Peyer's patch (tissue), 4 donors: ENCODE results near the gene TRIO. TPM values are rescaled to one million over a fixed set of nuclear protein-coding genes. Genes with fewer than 3 reads are reported as not detected.

Experiments
- DNase-seq, 3 donors: peaks; one replicate each; pipeline ENCODE4 v3.0.0-alpha.2; 2017 to 2019
- H3K27ac ChIP-seq, 4 donors: fragments of 200-600 bp; sonication (generic); one replicate each; pipeline ENCODE4 v1.5.1; 2016 to 2019
- H3K27me3 ChIP-seq, 2 donors: fragments of 200-600 bp; sonication (generic); one replicate each; pipeline ENCODE4 v1.5.1; 2019
- H3K36me3 ChIP-seq, 3 donors: fragments of 200-600 bp; sonication (generic); one replicate each; pipeline ENCODE4 v1.5.1; 2016 to 2019
- H3K4me1 ChIP-seq, 4 donors: fragments of 200-600 bp; sonication (generic); one replicate each; pipeline ENCODE4 v1.5.1; 2016 to 2019
- H3K4me3 ChIP-seq, 4 donors: fragments of 200-600 bp; sonication (generic); 1 replicate in 3 of 4; 2 replicates in 1 of 4; pipeline ENCODE4 v1.5.1; 2016 to 2019; ENCODE audit warnings: mild to moderate bottlenecking in 1 of 4
- H3K9me3 ChIP-seq, 4 donors: fragments of 200-600 bp; sonication (generic); one replicate each; pipeline ENCODE4 v1.5.1; 2016 to 2019; ENCODE audit warnings: mild to moderate bottlenecking in 1 of 4
- CTCF ChIP-seq, 6 experiments: fragments of 450-650 bp in 4 of 6; fragments of 200-600 bp in 2 of 6; sonication (generic) in 1 of 6; IDR thresholded peaks; one replicate each; pipeline ENCODE4 v1.5.1; 2017 to 2019; ENCODE audit warnings: antibody characterized with exemption in 6 of 6, mild to moderate bottlenecking in 3 of 6, moderate library complexity in 1 of 6
- POLR2A ChIP-seq, 2 donors: fragments of 450-650 bp; IDR thresholded peaks; one replicate each; pipeline ENCODE4 v1.5.1; 2017; ENCODE audit warnings: antibody characterized with exemption in 2 of 2, mild to moderate bottlenecking in 2 of 2, moderate library complexity in 2 of 2
- total RNA-seq, 4 donors: library from RNA; depleted of rRNA; stranded (reverse); fragments of >200 nt; gene quantifications; one replicate each; pipeline ENCODE4 v1.1.0, GENCODE V29; 2016

TRIO gene
- total RNA-seq, 4 donors from 2014 or later: 171 to 456 (median 340) TPM

DNA sequence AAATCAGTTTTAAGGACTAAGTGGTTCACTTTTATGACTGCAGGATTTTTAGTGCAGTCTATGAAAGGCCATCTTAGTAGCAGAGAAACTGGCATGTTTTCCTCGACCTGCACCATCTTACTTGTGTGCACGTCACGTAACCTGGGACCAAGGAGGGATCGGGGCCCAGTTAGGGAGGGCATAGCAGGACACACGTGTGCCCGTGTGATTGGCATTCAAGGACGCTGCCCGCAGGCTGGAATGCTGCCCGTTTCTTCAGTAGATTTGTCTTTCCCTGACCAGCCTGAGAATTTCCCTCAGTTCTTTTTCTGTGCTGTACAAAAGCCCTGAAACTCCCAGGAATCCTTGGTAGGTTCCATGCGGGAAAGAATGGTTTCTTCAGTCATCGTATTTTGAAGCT, 196.3 kb downstream of the TRIO start:
- Histone ChIP-seq H3K36me3 (peaks cover 0 to 59% (median 0%) of the 10 kb centered on the region in 3 donors), H3K27me3 (no peaks in the 10 kb centered on the region), H3K9me3 (no peaks in the 10 kb centered on the region)

GRCh38 chr5:14341571-14342230, 198.6 kb downstream of the TRIO start:
- Histone ChIP-seq H3K27me3 (no peaks in the 10 kb centered on the region), H3K4me3 (no peak overlapping the region), H3K9me3 (no peaks in the 10 kb centered on the region), H3K27ac (no peak overlapping the region), H3K4me1 (peaks cover 0 to 10% (median 8%) of the 10 kb centered on the region in 4 donors), H3K36me3 (peaks cover 0 to 38% (median 0%) of the 10 kb centered on the region in 3 donors)
- no peak for DNase-seq
- TF ChIP-seq POLR2A (IDR thresholded peaks at IDR 0.05): no peak
- TF ChIP-seq CTCF (IDR thresholded peaks at IDR 0.05): no peak

More for the DNA sequence above, 196.3 kb downstream of the TRIO start:
- no peak for DNase-seq
- TF ChIP-seq CTCF (IDR thresholded peaks at IDR 0.05): no peak
- TF ChIP-seq POLR2A (IDR thresholded peaks at IDR 0.05): no peak
- H3K27ac ChIP-seq: no peak overlapping the region
- peaks cover 0 to 10% (median 8%) of the 10 kb centered on the region in 4 donors for H3K4me1 ChIP-seq
- H3K4me3 ChIP-seq: no peak overlapping the region

DNA sequence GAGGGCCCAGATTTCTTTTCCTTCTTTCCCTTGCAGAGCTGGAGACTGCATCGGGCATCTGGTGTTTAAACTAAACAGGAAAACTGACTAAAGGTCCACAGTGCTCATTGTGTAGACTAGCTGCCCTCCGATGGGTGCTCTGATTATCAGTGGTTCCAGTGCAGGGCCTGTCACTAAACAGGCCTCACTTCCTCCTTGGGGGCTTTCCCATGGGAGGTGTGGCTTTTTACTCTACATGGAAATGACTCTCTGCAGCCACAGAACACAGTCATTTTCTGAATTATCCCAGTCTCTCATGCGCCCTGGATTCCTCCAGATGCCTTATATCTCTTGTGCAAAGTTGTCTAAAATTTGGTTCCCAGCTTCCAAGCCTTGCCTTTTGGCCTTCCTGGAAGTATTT, 199.2 kb downstream of the TRIO start:
- Histone ChIP-seq H3K4me3 (no peak overlapping the region), H3K27me3 (no peaks in the 10 kb centered on the region), H3K4me1 (peaks cover 0 to 10% (median 8%) of the 10 kb centered on the region in 4 donors), H3K27ac (no peak overlapping the region), H3K9me3 (no peaks in the 10 kb centered on the region), H3K36me3 (peaks cover 0 to 32% (median 0%) of the 10 kb centered on the region in 3 donors)
- peak in 1 of 3 donors; percentile 34 for DNase-seq
- TF ChIP-seq POLR2A (IDR thresholded peaks at IDR 0.05) (no peak), CTCF (IDR thresholded peaks at IDR 0.05) (no peak)

- no peak for TF ChIP-seq CTCF (IDR thresholded peaks at IDR 0.05)
- TF ChIP-seq POLR2A (IDR thresholded peaks at IDR 0.05): no peak
- Histone ChIP-seq H3K9me3 (no peaks in the 10 kb centered on the region), H3K27me3 (no peaks in the 10 kb centered on the region), H3K27ac (no peak overlapping the region), H3K4me3 (no peak overlapping the region), H3K4me1 (peaks cover 0 to 10% (median 8%) of the 10 kb centered on the region in 4 donors), H3K36me3 (peaks cover 0 to 21% (median 0%) of the 10 kb centered on the region in 3 donors)
- no peak for DNase-seq
These were observed 200.2 kb downstream of the TRIO start for GRCh38 chr5:14343376-14343775.

GRCh38 chr5:14347522-14347921, 204.4 kb downstream of the TRIO start:
- H3K27ac ChIP-seq: no peak overlapping the region
- H3K4me1 ChIP-seq: peaks cover 0 to 2% (median 0%) of the 10 kb centered on the region in 4 donors
- H3K27me3 ChIP-seq: no peaks in the 10 kb centered on the region
- TF ChIP-seq CTCF (IDR thresholded peaks at IDR 0.05) (no peak), POLR2A (IDR thresholded peaks at IDR 0.05) (no peak)
- DNase-seq: no peak
- H3K4me3 ChIP-seq: no peak overlapping the region
- H3K36me3 ChIP-seq: peaks cover 0 to 5% (median 0%) of the 10 kb centered on the region in 3 donors
- no peaks in the 10 kb centered on the region for H3K9me3 ChIP-seq
